Body of pancreas (tissue), 4 donors: Measurements from ENCODE around the gene C8A. TPM values are rescaled to one million over a fixed set of nuclear protein-coding genes. Genes with fewer than 3 reads are reported as not detected.

ENCODE experiments used
- ATAC-seq: fragments of 150-250 bp; one replicate; pipeline ENCODE4 v1.9.1; 2016
- DNase-seq, 4 donors: peaks; one replicate each; pipeline ENCODE4 v3.0.0-alpha.2; 2019
- H3K27ac ChIP-seq, 4 donors: fragments of 200-600 bp; sonication (generic); 1 replicate in 3 of 4; 2 replicates in 1 of 4; pipeline versions ENCODE4 v1.5.1 to v1.6.1; 2016 to 2019; ENCODE audit warnings: mild to moderate bottlenecking in 1 of 4, mixed read lengths in 1 of 4, moderate library complexity in 1 of 4
- H3K27me3 ChIP-seq, 2 donors: fragments of 200-600 bp; sonication (generic); one replicate each; pipeline ENCODE4 v1.6.0; 2016; ENCODE audit warnings: mild to moderate bottlenecking in 1 of 2
- H3K36me3 ChIP-seq, 2 donors: fragments of 200-600 bp; sonication (generic); replicated peaks in 1 of 2; 2 replicates each; pipeline ENCODE4 v1.5.1; 2016; ENCODE audit warnings: low read depth in 2 of 2; ENCODE audit not compliant: insufficient read depth in 1 of 2
- H3K4me1 ChIP-seq: fragments of 200-600 bp; sonication (generic); one replicate; pipeline ENCODE4 v1.6.0; 2016
- H3K4me3 ChIP-seq, 2 donors: fragments of 200-600 bp; sonication (generic); 1 replicate in 1 of 2; 2 replicates in 1 of 2; pipeline ENCODE4 v1.5.1; 2016 to 2019
- H3K9me3 ChIP-seq, 3 donors: fragments of 200-600 bp; sonication (generic); 1 replicate in 2 of 3; 2 replicates in 1 of 3; pipeline ENCODE4 v1.5.1; 2016
- CTCF ChIP-seq, 7 experiments: fragments of 450-650 bp in 4 of 7; fragments of 200-600 bp in 3 of 7; sonication (generic) in 3 of 7; IDR thresholded peaks; one replicate each; pipeline ENCODE4 v1.5.1; 2016 to 2019; ENCODE audit warnings: antibody characterized with exemption in 7 of 7
- POLR2A ChIP-seq, 3 donors: fragments of 450-650 bp; IDR thresholded peaks; one replicate each; pipeline ENCODE4 v1.6.1; 2016; ENCODE audit warnings: antibody characterized with exemption in 3 of 3, mild to moderate bottlenecking in 2 of 3
- WGBS, 2 donors: methylation state at CpG; one replicate each; pipeline ENCODE4 v1.1.5; 2017; 5-methylcytosine and 5-hydroxymethylcytosine counted together
- intact Hi-C: fragments of 100-400 bp; cut with DNase I; formaldehyde crosslinking; loops from one replicate; pipeline ENCODE4 v1.15.1; 2023
- total RNA-seq, 2 donors: library from RNA; depleted of rRNA; stranded (reverse); fragments of >200 nt; gene quantifications; one replicate each; pipeline ENCODE4 v1.1.0, GENCODE V29; 2016

Gene C8A
- total RNA-seq, 2 donors from 2014 or later = not detected

GRCh38 chr1:56931211-56931610 lies 76.6 kb downstream of the C8A start:
- H3K9me3 ChIP-seq = no peaks in the 10 kb centered on the region
- H3K36me3 ChIP-seq = no peaks in the 10 kb centered on the region
- H3K27me3 ChIP-seq = no peaks in the 10 kb centered on the region
- no peak for TF ChIP-seq CTCF (IDR thresholded peaks at IDR 0.05)
- TF ChIP-seq POLR2A (IDR thresholded peaks at IDR 0.05) = no peak
- no peak for DNase-seq
- no peaks in the 10 kb centered on the region for H3K4me1 ChIP-seq
- ATAC-seq = no peak
- intact Hi-C loops = no loop called here
- no peak overlapping the region for H3K27ac ChIP-seq
- H3K4me3 ChIP-seq = no peak overlapping the region
- 62 to 72% methylated on average over 3 of the region's 3 CpGs for WGBS, 2 donors

- Histone ChIP-seq H3K4me3 (no peak overlapping the region), H3K9me3 (no peaks in the 10 kb centered on the region), H3K27me3 (no peaks in the 10 kb centered on the region), H3K36me3 (no peaks in the 10 kb centered on the region), H3K4me1 (no peaks in the 10 kb centered on the region), H3K27ac (no peak overlapping the region)
- WGBS, 2 donors = 66 to 75% methylated on average over 3 of the region's 3 CpGs
- ATAC-seq (no peak), DNase-seq (no peak)
- TF ChIP-seq POLR2A (IDR thresholded peaks at IDR 0.05) = no peak
- TF ChIP-seq CTCF (IDR thresholded peaks at IDR 0.05) = no peak
- intact Hi-C loops = no loop called here
Measured at GRCh38 chr1:56931686-56932085, 77.1 kb downstream of the C8A start.

GRCh38 chr1:56933161-56933560 lies 78.6 kb downstream of the C8A start:
- WGBS, 2 donors = 86 to 87% methylated on average over 2 of the region's 2 CpGs
- H3K4me1 ChIP-seq = no peaks in the 10 kb centered on the region
- no peak overlapping the region for H3K27ac ChIP-seq
- H3K4me3 ChIP-seq = no peak overlapping the region
- H3K36me3 ChIP-seq = no peaks in the 10 kb centered on the region
- no peak for TF ChIP-seq CTCF (IDR thresholded peaks at IDR 0.05)
- no peak for TF ChIP-seq POLR2A (IDR thresholded peaks at IDR 0.05)
- no peaks in the 10 kb centered on the region for H3K27me3 ChIP-seq
- intact Hi-C loops = no loop called here
- DNase-seq (no peak), ATAC-seq (peak; percentile 9)
- H3K9me3 ChIP-seq = no peaks in the 10 kb centered on the region

DNA sequence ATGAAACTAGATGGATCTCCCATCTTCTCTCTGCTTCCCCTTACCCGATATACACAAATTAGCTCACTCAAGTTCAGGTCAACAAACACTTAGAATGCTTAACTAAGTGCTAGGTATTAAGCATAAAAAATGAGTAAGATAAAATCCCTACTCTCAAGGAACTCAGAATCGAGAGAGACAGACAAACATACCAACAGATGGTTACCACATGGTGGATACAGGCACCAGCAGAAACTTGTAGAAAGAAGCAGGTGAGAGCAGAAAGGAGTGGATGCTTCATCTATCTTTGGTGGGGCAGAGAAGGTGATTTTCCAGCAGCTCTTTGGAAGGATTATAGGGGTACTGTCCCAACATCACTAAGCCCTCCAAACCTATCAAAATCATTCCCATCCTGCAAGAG lies 79.0 kb downstream of the C8A start:
- no peak overlapping the region for H3K4me3 ChIP-seq
- ATAC-seq (no peak), DNase-seq (no peak)
- no peak for TF ChIP-seq POLR2A (IDR thresholded peaks at IDR 0.05)
- no peak for TF ChIP-seq CTCF (IDR thresholded peaks at IDR 0.05)
- H3K9me3 ChIP-seq = no peaks in the 10 kb centered on the region
- 65 to 73% methylated on average over 2 of the region's 2 CpGs for WGBS, 2 donors
- intact Hi-C loops = no loop called here
- H3K36me3 ChIP-seq = no peaks in the 10 kb centered on the region
- no peaks in the 10 kb centered on the region for H3K4me1 ChIP-seq
- no peak overlapping the region for H3K27ac ChIP-seq
- no peaks in the 10 kb centered on the region for H3K27me3 ChIP-seq

DNA sequence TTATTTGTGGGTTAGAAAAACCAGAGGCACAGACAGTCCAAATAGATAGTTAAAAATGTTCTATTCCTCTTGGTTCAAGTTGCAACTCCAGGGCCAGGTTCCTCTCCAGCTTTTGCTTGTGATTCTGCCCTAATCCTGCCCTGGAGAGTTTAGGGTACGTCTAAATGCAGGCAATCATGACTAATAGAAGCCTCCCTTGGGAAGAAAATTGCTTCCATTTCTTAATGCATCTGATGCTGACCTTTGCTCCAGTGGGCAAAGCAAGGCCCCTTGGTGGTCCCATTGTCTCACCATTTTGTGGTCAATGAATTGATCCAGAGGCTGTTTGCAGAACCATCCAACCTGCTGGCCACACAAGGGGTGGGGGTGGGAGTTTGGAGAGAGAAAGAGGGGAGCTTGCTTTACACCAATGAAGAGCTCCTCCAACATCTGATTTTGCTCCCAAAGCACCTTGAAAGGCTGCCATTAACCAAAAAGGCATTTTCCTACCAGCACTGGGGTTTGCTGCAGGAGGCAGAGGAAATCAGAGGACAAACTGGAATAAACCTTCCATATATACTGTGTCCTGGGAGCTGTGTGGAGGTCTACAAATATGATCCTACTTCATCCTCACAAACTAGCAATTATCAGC lies 79.9 kb downstream of the C8A start:
- no peak overlapping the region for H3K4me3 ChIP-seq
- no peak overlapping the region for H3K27ac ChIP-seq
- no peaks in the 10 kb centered on the region for H3K36me3 ChIP-seq
- no peaks in the 10 kb centered on the region for H3K9me3 ChIP-seq
- WGBS, 2 donors = 35 to 50% methylated on average over 1 of the region's 1 CpG
- no peaks in the 10 kb centered on the region for H3K4me1 ChIP-seq
- DNase-seq (no peak), ATAC-seq (no peak)
- TF ChIP-seq CTCF (IDR thresholded peaks at IDR 0.05) (no peak), POLR2A (IDR thresholded peaks at IDR 0.05) (no peak)
- intact Hi-C loops = no loop called here
- H3K27me3 ChIP-seq = no peaks in the 10 kb centered on the region
